Suprapubic skin (tissue), 4 donors: ENCODE results near the gene ADAT1. TPM values are rescaled to one million over a fixed set of nuclear protein-coding genes. Genes with fewer than 3 reads are reported as not detected.

Experiments used
- DNase-seq, 2 donors: peaks; one replicate each; pipeline ENCODE4 v3.0.0-alpha.2; 2019; ENCODE audit warnings: low spot score in 2 of 2
- H3K27ac ChIP-seq: fragments of 200-600 bp; sonication (generic); one replicate; pipeline ENCODE4 v1.5.1; 2019
- H3K27me3 ChIP-seq: fragments of 200-600 bp; sonication (generic); one replicate; pipeline ENCODE4 v1.5.1; 2019
- H3K36me3 ChIP-seq: fragments of 200-600 bp; sonication (generic); one replicate; pipeline ENCODE4 v1.5.1; 2019
- H3K4me1 ChIP-seq: fragments of 200-600 bp; sonication (generic); one replicate; pipeline ENCODE4 v1.5.1; 2019
- H3K4me3 ChIP-seq: fragments of 200-600 bp; sonication (generic); one replicate; pipeline ENCODE4 v1.5.1; 2019; ENCODE audit warnings: mild to moderate bottlenecking
- H3K9me3 ChIP-seq: fragments of 200-600 bp; sonication (generic); one replicate; pipeline ENCODE4 v1.5.1; 2019
- EP300 ChIP-seq: sonication (generic); formaldehyde crosslinking; IDR thresholded peaks from one replicate; pipeline ENCODE4 v1.6.1; 2017; ENCODE audit warnings: antibody characterized with exemption
- POLR2A ChIP-seq, 2 donors: fragments of 450-650 bp; IDR thresholded peaks; one replicate each; pipeline ENCODE4 v1.6.1; 2017; ENCODE audit warnings: antibody characterized with exemption in 2 of 2, mild to moderate bottlenecking in 2 of 2, moderate library complexity in 2 of 2
- POLR2AphosphoS5 ChIP-seq, 3 donors: sonication (generic); formaldehyde crosslinking; IDR thresholded peaks; one replicate each; pipeline ENCODE4 v1.6.1; 2017; ENCODE audit warnings: antibody characterized with exemption in 3 of 3
- WGBS: methylation state at CpG from one replicate; pipeline ENCODE4 v1.1.5; 2018; 5-methylcytosine and 5-hydroxymethylcytosine counted together
- total RNA-seq, 4 donors: library from RNA; depleted of rRNA; stranded (reverse); fragments of >200 nt; gene quantifications; one replicate each; pipeline ENCODE4 v1.1.0, GENCODE V29; 2016
- TF ChIP-seq, protein P1 (sequence below), 2 donors: fragments of 200-600 bp in 1 of 2; fragments of 450-650 bp in 1 of 2; sonication (generic) in 1 of 2; IDR thresholded peaks; one replicate each; pipeline ENCODE4 v1.5.1; 2016 to 2019; ENCODE audit warnings: antibody characterized with exemption in 2 of 2, mild to moderate bottlenecking in 1 of 2, moderate library complexity in 1 of 2

The ADAT1 gene
- total RNA-seq, 4 donors from 2014 or later = 41.4 to 84.2 (median 55.2) TPM

DNA sequence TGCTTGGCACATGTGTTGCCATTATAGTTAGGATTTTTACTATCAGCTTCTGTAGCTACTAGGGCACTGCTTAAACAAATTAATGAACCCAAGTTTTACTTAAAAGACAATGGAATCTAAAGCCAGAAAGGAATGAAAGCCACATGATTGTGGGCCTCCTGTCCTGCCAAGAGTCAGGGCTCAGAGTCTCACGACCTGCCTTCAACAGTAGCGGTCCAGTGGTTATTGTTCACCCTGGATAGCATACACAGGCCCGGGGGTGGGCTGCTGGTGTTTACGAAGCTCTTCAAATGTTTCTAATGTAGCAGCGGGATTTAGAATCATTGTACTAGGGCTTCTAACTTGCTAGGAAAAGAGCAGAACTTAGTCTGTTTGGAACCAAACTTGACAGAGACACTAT is 49.1 kb downstream of the ADAT1 start:
- no peak overlapping the region for H3K4me3 ChIP-seq
- H3K36me3 ChIP-seq = peaks cover 94% of the 10 kb centered on the region
- TF ChIP-seq EP300 (no peak), POLR2AphosphoS5 (IDR thresholded peaks at IDR 0.05) (no peak), POLR2A (IDR thresholded peaks at IDR 0.05) (no peak)
- TF ChIP-seq, protein P1, sequence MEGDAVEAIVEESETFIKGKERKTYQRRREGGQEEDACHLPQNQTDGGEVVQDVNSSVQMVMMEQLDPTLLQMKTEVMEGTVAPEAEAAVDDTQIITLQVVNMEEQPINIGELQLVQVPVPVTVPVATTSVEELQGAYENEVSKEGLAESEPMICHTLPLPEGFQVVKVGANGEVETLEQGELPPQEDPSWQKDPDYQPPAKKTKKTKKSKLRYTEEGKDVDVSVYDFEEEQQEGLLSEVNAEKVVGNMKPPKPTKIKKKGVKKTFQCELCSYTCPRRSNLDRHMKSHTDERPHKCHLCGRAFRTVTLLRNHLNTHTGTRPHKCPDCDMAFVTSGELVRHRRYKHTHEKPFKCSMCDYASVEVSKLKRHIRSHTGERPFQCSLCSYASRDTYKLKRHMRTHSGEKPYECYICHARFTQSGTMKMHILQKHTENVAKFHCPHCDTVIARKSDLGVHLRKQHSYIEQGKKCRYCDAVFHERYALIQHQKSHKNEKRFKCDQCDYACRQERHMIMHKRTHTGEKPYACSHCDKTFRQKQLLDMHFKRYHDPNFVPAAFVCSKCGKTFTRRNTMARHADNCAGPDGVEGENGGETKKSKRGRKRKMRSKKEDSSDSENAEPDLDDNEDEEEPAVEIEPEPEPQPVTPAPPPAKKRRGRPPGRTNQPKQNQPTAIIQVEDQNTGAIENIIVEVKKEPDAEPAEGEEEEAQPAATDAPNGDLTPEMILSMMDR (IDR thresholded peaks at IDR 0.05) = no peak
- WGBS = 85% methylated on average over 5 of the region's 5 CpGs
- no peak overlapping the region for H3K27ac ChIP-seq
- H3K4me1 ChIP-seq = peaks cover 17% of the 10 kb centered on the region
- no peaks in the 10 kb centered on the region for H3K9me3 ChIP-seq
- no peaks in the 10 kb centered on the region for H3K27me3 ChIP-seq
- DNase-seq = peak in 1 of 2 donors; percentile 37

DNA sequence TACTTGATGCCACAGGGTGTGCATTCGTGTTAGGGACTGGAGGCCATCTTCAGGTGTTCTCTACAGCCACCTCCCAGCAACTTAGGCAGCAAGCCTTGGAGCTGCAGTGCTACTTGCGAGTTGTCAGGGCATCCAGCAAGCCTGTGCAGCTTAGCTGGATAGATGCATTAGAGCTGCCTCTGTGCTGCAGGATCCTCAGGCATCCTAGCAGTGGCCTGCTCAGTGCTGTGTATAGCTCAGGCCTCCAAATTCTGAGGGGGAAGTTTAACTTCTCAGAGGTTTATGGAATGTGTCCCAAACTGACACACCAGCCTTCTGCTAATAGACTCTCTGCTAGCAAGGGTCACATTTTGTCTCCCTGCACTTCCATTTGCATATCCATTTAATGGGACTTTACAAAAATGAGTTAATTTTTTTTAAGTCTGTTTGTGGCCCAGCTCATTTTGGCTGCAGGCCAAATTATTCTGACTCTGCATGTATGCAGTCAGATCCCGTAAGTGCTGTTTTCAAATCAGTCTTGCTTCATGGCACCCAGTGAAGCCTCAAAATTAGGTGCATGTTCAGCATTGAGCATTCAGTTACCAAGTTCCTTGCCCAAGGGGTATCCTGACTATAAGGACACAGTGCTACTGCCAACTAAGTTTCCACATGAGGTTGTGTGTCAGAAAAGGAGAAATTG is 50.1 kb downstream of the ADAT1 start:
- H3K9me3 ChIP-seq = no peaks in the 10 kb centered on the region
- H3K4me3 ChIP-seq = no peak overlapping the region
- peaks cover 95% of the 10 kb centered on the region for H3K36me3 ChIP-seq
- peak; percentile 11 to 19 for DNase-seq
- peaks cover 26% of the 10 kb centered on the region for H3K4me1 ChIP-seq
- H3K27me3 ChIP-seq = no peaks in the 10 kb centered on the region
- 67% methylated on average over 3 of the region's 3 CpGs for WGBS
- TF ChIP-seq POLR2AphosphoS5 (IDR thresholded peaks at IDR 0.05) (no peak), POLR2A (IDR thresholded peaks at IDR 0.05) (no peak), EP300 (no peak)
- TF ChIP-seq, protein P1 (IDR thresholded peaks at IDR 0.05) = no peak
- H3K27ac ChIP-seq = no peak overlapping the region

- Histone ChIP-seq H3K4me1 (peaks cover 43% of the 10 kb centered on the region), H3K9me3 (no peaks in the 10 kb centered on the region), H3K27me3 (no peaks in the 10 kb centered on the region), H3K27ac (no peak overlapping the region), H3K4me3 (no peak overlapping the region), H3K36me3 (peaks cover 74% of the 10 kb centered on the region)
- 65% methylated on average over 5 of the region's 5 CpGs for WGBS
- TF ChIP-seq POLR2A (IDR thresholded peaks at IDR 0.05) = no peak
- no peak for TF ChIP-seq POLR2AphosphoS5 (IDR thresholded peaks at IDR 0.05)
- TF ChIP-seq, protein P1 (IDR thresholded peaks at IDR 0.05) = no peak
- no peak for TF ChIP-seq EP300
- DNase-seq = peak; percentile 13 to 29
Measured at GRCh38 chr16:75570396-75571065, 52.5 kb downstream of the ADAT1 start.

GRCh38 chr16:75567911-75568310 is 55.2 kb downstream of the ADAT1 start:
- Histone ChIP-seq H3K4me3 (no peak overlapping the region), H3K4me1 (peaks cover 44% of the 10 kb centered on the region), H3K27me3 (no peaks in the 10 kb centered on the region), H3K9me3 (no peaks in the 10 kb centered on the region), H3K27ac (no peak overlapping the region), H3K36me3 (peaks cover 51% of the 10 kb centered on the region)
- DNase-seq = peak in 1 of 2 donors; percentile 18
- WGBS = 80% methylated on average over 4 of the region's 4 CpGs
- no peak for TF ChIP-seq EP300
- no peak for TF ChIP-seq POLR2A (IDR thresholded peaks at IDR 0.05)
- TF ChIP-seq, protein P1 (IDR thresholded peaks at IDR 0.05) = no peak
- no peak for TF ChIP-seq POLR2AphosphoS5 (IDR thresholded peaks at IDR 0.05)

DNA sequence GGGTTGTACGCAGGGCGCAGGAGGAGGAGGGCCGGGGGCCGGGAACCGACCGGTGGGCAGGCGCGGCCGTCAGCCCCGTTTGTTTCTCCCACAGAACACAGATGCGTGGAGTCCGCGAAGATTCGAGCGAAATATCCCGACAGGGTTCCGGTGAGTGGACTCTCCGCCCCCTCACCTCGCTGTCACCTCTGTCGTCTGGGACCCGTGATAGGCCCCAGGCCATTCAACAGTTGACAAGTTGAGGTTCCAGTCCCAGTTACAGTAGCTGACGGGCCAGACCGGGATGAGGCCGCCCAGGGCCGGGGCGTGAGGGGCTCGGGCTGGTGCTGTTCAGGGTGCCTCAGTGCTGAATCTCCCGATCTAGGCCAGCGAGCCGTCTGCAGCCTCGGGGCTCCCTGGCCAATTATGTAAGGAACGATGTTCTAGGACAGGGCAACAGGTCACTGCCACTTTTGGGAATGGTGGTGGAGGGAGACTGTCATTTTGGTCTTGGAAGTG is 56.3 kb downstream of the ADAT1 start:
- peak overlapping the region; percentile 95 for H3K4me3 ChIP-seq
- peaks cover 44% of the 10 kb centered on the region for H3K4me1 ChIP-seq
- whole genome bisulfite sequencing = 0% methylated on average over 16 of the region's 32 CpGs
- no peak for TF ChIP-seq POLR2AphosphoS5 (IDR thresholded peaks at IDR 0.05)
- TF ChIP-seq EP300 = no peak
- TF ChIP-seq, protein P1 (IDR thresholded peaks at IDR 0.05) = no peak
- TF ChIP-seq POLR2A (IDR thresholded peaks at IDR 0.05) = no peak
- peak; percentile 75 to 78 for DNase-seq
- no peaks in the 10 kb centered on the region for H3K9me3 ChIP-seq
- peaks cover 40% of the 10 kb centered on the region for H3K36me3 ChIP-seq
- H3K27me3 ChIP-seq = no peaks in the 10 kb centered on the region
- H3K27ac ChIP-seq = peak overlapping the region; percentile 61
